HL-60 (cell line): Measurements from ENCODE around the gene DNAAF5.

ENCODE experiments used
- POLR2AphosphoS5 ChIP-seq: IDR thresholded peaks from 2 replicates; pipeline ENCODE4 v1.6.1; 2012; ENCODE audit warnings: low read depth
- SPI1 ChIP-seq: IDR thresholded peaks from 2 replicates; pipeline ENCODE4 v1.6.1; 2012; ENCODE audit warnings: low read depth, mild to moderate bottlenecking, borderline replicate concordance
- TF ChIP-seq, protein P1 (sequence below): IDR thresholded peaks from one replicate; pipeline ENCODE4 v1.5.1; 2011; ENCODE audit warnings: low read length, control low read depth, inconsistent platforms; ENCODE audit not compliant: insufficient read depth
- TF ChIP-seq, protein P2 (sequence below): IDR thresholded peaks from 2 replicates; pipeline ENCODE4 v1.6.1; 2012; ENCODE audit warnings: low read depth; ENCODE audit not compliant: insufficient replicate concordance

DNA sequence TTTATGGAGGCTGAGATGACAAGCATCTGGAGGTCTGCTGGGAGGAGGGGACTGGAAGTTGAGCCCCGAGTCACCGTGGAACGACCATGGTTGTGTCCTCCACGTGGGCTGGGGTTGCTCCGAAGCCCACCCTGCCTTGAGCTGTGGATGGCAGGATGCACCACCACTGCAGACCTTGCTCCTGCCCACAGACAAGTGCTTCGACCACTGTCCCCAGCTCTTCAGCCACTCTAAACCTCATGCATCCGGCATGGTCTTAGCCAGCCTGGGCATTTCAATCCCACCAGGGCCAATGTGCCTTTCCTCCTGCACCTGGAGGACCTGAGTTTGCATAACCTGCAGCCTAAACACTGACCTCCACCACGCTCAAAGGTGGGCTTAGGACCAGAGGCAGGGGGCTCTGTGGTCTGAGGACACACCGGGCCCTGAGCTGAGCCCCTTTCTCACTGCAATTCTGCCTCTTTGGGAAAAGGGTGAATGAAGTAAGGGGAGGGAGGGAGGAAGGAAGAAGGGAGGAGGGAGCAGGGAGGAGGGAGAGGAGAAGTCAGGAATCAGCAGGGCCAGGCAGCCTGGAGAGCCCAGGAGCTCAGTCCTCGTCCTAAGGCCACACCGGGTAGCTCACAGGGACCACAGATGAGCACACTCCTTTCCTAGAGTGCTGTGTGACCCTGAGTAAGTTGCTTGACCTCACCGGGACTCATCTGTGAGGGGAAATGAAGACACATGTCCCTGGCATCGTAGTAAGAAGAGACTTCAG, 44.8 kb upstream of the DNAAF5 start:
- TF ChIP-seq POLR2AphosphoS5 (no peak), SPI1 (no peak)
- TF ChIP-seq, protein P1, sequence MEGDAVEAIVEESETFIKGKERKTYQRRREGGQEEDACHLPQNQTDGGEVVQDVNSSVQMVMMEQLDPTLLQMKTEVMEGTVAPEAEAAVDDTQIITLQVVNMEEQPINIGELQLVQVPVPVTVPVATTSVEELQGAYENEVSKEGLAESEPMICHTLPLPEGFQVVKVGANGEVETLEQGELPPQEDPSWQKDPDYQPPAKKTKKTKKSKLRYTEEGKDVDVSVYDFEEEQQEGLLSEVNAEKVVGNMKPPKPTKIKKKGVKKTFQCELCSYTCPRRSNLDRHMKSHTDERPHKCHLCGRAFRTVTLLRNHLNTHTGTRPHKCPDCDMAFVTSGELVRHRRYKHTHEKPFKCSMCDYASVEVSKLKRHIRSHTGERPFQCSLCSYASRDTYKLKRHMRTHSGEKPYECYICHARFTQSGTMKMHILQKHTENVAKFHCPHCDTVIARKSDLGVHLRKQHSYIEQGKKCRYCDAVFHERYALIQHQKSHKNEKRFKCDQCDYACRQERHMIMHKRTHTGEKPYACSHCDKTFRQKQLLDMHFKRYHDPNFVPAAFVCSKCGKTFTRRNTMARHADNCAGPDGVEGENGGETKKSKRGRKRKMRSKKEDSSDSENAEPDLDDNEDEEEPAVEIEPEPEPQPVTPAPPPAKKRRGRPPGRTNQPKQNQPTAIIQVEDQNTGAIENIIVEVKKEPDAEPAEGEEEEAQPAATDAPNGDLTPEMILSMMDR, result no peak
- TF ChIP-seq, protein P2, sequence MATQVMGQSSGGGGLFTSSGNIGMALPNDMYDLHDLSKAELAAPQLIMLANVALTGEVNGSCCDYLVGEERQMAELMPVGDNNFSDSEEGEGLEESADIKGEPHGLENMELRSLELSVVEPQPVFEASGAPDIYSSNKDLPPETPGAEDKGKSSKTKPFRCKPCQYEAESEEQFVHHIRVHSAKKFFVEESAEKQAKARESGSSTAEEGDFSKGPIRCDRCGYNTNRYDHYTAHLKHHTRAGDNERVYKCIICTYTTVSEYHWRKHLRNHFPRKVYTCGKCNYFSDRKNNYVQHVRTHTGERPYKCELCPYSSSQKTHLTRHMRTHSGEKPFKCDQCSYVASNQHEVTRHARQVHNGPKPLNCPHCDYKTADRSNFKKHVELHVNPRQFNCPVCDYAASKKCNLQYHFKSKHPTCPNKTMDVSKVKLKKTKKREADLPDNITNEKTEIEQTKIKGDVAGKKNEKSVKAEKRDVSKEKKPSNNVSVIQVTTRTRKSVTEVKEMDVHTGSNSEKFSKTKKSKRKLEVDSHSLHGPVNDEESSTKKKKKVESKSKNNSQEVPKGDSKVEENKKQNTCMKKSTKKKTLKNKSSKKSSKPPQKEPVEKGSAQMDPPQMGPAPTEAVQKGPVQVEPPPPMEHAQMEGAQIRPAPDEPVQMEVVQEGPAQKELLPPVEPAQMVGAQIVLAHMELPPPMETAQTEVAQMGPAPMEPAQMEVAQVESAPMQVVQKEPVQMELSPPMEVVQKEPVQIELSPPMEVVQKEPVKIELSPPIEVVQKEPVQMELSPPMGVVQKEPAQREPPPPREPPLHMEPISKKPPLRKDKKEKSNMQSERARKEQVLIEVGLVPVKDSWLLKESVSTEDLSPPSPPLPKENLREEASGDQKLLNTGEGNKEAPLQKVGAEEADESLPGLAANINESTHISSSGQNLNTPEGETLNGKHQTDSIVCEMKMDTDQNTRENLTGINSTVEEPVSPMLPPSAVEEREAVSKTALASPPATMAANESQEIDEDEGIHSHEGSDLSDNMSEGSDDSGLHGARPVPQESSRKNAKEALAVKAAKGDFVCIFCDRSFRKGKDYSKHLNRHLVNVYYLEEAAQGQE, result no peak
